Effector memory CD8-positive, alpha-beta T cell (primary cell): ENCODE measurements around the gene DBNDD2.

Experiments
- ATAC-seq: fragments of 150-1000 bp; cut with Tn5 transposase; replicated peaks from 2 replicates; pipeline ENCODE4 v1.10.0; 2021; ENCODE audit warnings: mild to moderate bottlenecking, moderate library complexity
- DNase-seq, 3 experiments: peaks; one replicate each; pipeline ENCODE4 v3.0.0; 2021
- H3K27ac Mint-ChIP-seq, 2 donors: one replicate each; pipeline ENCODE4 v1.8.0; 2022; ENCODE audit warnings: mild to moderate bottlenecking in 2 of 2, mixed read lengths in 2 of 2, moderate library complexity in 2 of 2
- H3K27me3 Mint-ChIP-seq, 2 donors: one replicate each; pipeline ENCODE4 v1.8.0; 2022; ENCODE audit warnings: mixed read lengths in 2 of 2
- H3K36me3 Mint-ChIP-seq: one replicate; pipeline ENCODE4 v1.8.0; 2022; ENCODE audit warnings: mild to moderate bottlenecking, moderate library complexity, mixed read lengths; ENCODE audit not compliant: insufficient read depth
- H3K4me1 Mint-ChIP-seq, 2 donors: one replicate each; pipeline ENCODE4 v1.8.0; 2022; ENCODE audit warnings: low read depth in 2 of 2, mixed read lengths in 2 of 2
- H3K4me3 Mint-ChIP-seq, 2 donors: one replicate each; pipeline ENCODE4 v1.8.0; 2022; ENCODE audit warnings: mild to moderate bottlenecking in 2 of 2, mixed read lengths in 2 of 2, moderate library complexity in 2 of 2
- H3K9me3 Mint-ChIP-seq, 2 donors: one replicate each; pipeline ENCODE4 v1.8.0; 2022; ENCODE audit warnings: mixed read lengths in 2 of 2
- total RNA-seq, 9 experiments: gene quantifications; one replicate each; lab custom pipeline; 2026; lab: John Stamatoyannopoulos, UW

DBNDD2 gene
- 0.33 to 1.9 (median 0.63) reads per million in 9 experiments for total RNA-seq

- no peaks in the 10 kb centered on the region for H3K27me3 Mint-ChIP-seq
- ATAC-seq: no peak
- peaks cover 10% of the 10 kb centered on the region for H3K36me3 Mint-ChIP-seq
- peak within 1 kb of the TSS; percentile 78 to 80 for H3K4me3 Mint-ChIP-seq
- no peak for DNase-seq
- H3K4me1 Mint-ChIP-seq: peaks cover 9 to 11% of the 10 kb centered on the region in 2 donors
- H3K27ac Mint-ChIP-seq: peak within 1 kb of the TSS in 1 of 2 donors; percentile 83
- no peaks in the 10 kb centered on the region for H3K9me3 Mint-ChIP-seq
These were observed at the start of gene DBNDD2 for GRCh38 chr20:45407783-45408645. Gene DBNDD2 (plus strand): TSS chr20:45408289. CDS start chr20:45408468, 179 bp downstream.

- no peak for ATAC-seq
- DNase-seq: no peak
- Mint-ChIP-seq H3K4me3 (no peak overlapping the region), H3K27ac (no peak overlapping the region), H3K36me3 (peaks cover 13% of the 10 kb centered on the region), H3K27me3 (no peaks in the 10 kb centered on the region), H3K9me3 (no peaks in the 10 kb centered on the region), H3K4me1 (peaks cover 13 to 22% of the 10 kb centered on the region in 2 donors)
These were observed 49.1 kb upstream of the DBNDD2 start for GRCh38 chr20:45359069-45359405.

- Mint-ChIP-seq H3K4me3 (no peak overlapping the region), H3K27me3 (no peaks in the 10 kb centered on the region), H3K27ac (no peak overlapping the region), H3K36me3 (peaks cover 15% of the 10 kb centered on the region), H3K4me1 (peaks cover 16 to 24% of the 10 kb centered on the region in 2 donors), H3K9me3 (no peaks in the 10 kb centered on the region)
- no peak for ATAC-seq
- DNase-seq: no peak
These were observed 48.5 kb upstream of the DBNDD2 start for GRCh38 chr20:45359406-45360148.

GRCh38 chr20:45361793-45362192 is 46.3 kb upstream of the DBNDD2 start:
- H3K27ac Mint-ChIP-seq: no peak overlapping the region
- H3K4me1 Mint-ChIP-seq: peaks cover 26 to 28% of the 10 kb centered on the region in 2 donors
- no peak overlapping the region for H3K4me3 Mint-ChIP-seq
- peaks cover 33% of the 10 kb centered on the region for H3K36me3 Mint-ChIP-seq
- ATAC-seq (no peak), DNase-seq (no peak)
- H3K9me3 Mint-ChIP-seq: no peaks in the 10 kb centered on the region
- H3K27me3 Mint-ChIP-seq: no peaks in the 10 kb centered on the region

- peak; percentile 80 for ATAC-seq
- Mint-ChIP-seq H3K4me1 (peaks cover 33% of the 10 kb centered on the region in 2 donors), H3K4me3 (peak within 1 kb of the TSS; percentile 84 to 91)
These were observed 45.1 kb upstream of the DBNDD2 start, which contains the start of gene SYS1 for GRCh38 chr20:45362804-45363610. Gene SYS1 (plus strand): TSS chr20:45363156. CDS start chr20:45363532, 376 bp downstream.

GRCh38 chr20:45363611-45364492 is 44.2 kb upstream of the DBNDD2 start:
- peaks cover 41 to 42% of the 10 kb centered on the region in 2 donors for H3K4me1 Mint-ChIP-seq

More at GRCh38 chr20:45362804-45363610, 45.1 kb upstream of the DBNDD2 start, which contains the start of gene SYS1:
- peak; percentile 98 to 99 (median 98) for DNase-seq
- Mint-ChIP-seq H3K27ac (peak within 1 kb of the TSS; percentile 95 to 96), H3K36me3 (peaks cover 41% of the 10 kb centered on the region), H3K27me3 (no peaks in the 10 kb centered on the region), H3K9me3 (no peaks in the 10 kb centered on the region)

GRCh38 chr20:45365444-45365970 is 42.6 kb upstream of the DBNDD2 start:
- Mint-ChIP-seq H3K27me3 (no peaks in the 10 kb centered on the region), H3K4me1 (peaks cover 43 to 47% of the 10 kb centered on the region in 2 donors), H3K36me3 (peaks cover 52% of the 10 kb centered on the region), H3K4me3 (no peak overlapping the region), H3K27ac (no peak overlapping the region), H3K9me3 (no peaks in the 10 kb centered on the region)
- ATAC-seq (no peak), DNase-seq (no peak)

More at GRCh38 chr20:45363611-45364492, 44.2 kb upstream of the DBNDD2 start:
- DNase-seq (no peak), ATAC-seq (no peak)
- H3K27me3 Mint-ChIP-seq: no peaks in the 10 kb centered on the region
- peak overlapping the region; percentile 84 to 91 for H3K4me3 Mint-ChIP-seq
- H3K9me3 Mint-ChIP-seq: no peaks in the 10 kb centered on the region
- H3K36me3 Mint-ChIP-seq: peaks cover 46% of the 10 kb centered on the region
- peak overlapping the region; percentile 95 to 96 for H3K27ac Mint-ChIP-seq

GRCh38 chr20:45366192-45366591 is 41.9 kb upstream of the DBNDD2 start:
- Mint-ChIP-seq H3K27ac (no peak overlapping the region), H3K9me3 (no peaks in the 10 kb centered on the region), H3K4me1 (peaks cover 45 to 47% of the 10 kb centered on the region in 2 donors), H3K27me3 (no peaks in the 10 kb centered on the region), H3K36me3 (peaks cover 58% of the 10 kb centered on the region), H3K4me3 (no peak overlapping the region)
- no peak for DNase-seq
- no peak for ATAC-seq

- Mint-ChIP-seq H3K4me3 (no peak overlapping the region), H3K27ac (peak overlapping the region in 1 of 2 donors; percentile 75), H3K4me1 (peaks cover 45 to 47% of the 10 kb centered on the region in 2 donors), H3K27me3 (no peaks in the 10 kb centered on the region), H3K9me3 (no peaks in the 10 kb centered on the region), H3K36me3 (peaks cover 59% of the 10 kb centered on the region)
- DNase-seq: no peak
- no peak for ATAC-seq
These were observed 41.5 kb upstream of the DBNDD2 start for GRCh38 chr20:45366631-45367030.

- H3K27me3 Mint-ChIP-seq: no peaks in the 10 kb centered on the region
- peaks cover 63% of the 10 kb centered on the region for H3K36me3 Mint-ChIP-seq
- peak overlapping the region in 1 of 2 donors; percentile 75 for H3K27ac Mint-ChIP-seq
- no peaks in the 10 kb centered on the region for H3K9me3 Mint-ChIP-seq
- H3K4me3 Mint-ChIP-seq: peak overlapping the region in 1 of 2 donors; percentile 74
- peaks cover 47% of the 10 kb centered on the region in 2 donors for H3K4me1 Mint-ChIP-seq
- ATAC-seq: no peak
- DNase-seq: no peak
These were observed 41.0 kb upstream of the DBNDD2 start for GRCh38 chr20:45367126-45367525.

GRCh38 chr20:45368221-45368980 is 39.7 kb upstream of the DBNDD2 start:
- ATAC-seq (peak; percentile 62), DNase-seq (peak; percentile 23 to 32 (median 25))
- H3K27me3 Mint-ChIP-seq: no peaks in the 10 kb centered on the region
- peak overlapping the region; percentile 67 to 74 for H3K4me3 Mint-ChIP-seq
- peak overlapping the region; percentile 90 to 92 for H3K27ac Mint-ChIP-seq
- H3K4me1 Mint-ChIP-seq: peaks cover 46 to 51% of the 10 kb centered on the region in 2 donors
- peaks cover 60% of the 10 kb centered on the region for H3K36me3 Mint-ChIP-seq
- no peaks in the 10 kb centered on the region for H3K9me3 Mint-ChIP-seq
